HG03378 (cell line): ENCODE results near the gene DNAH17.

Experiments
- ATAC-seq: cut with Tn5 transposase; IDR thresholded peaks from one replicate; pipeline ENCODE4 v1.9.1; 2021; ENCODE audit warnings: mild to moderate bottlenecking, moderate library complexity; ENCODE audit not compliant: unreplicated experiment

The DNAH17 gene

GRCh38 chr17:78375401-78376151 is 201.6 kb downstream of the DNAH17 start:
- no peak for ATAC-seq

GRCh38 chr17:78374631-78375274 is 202.4 kb downstream of the DNAH17 start:
- ATAC-seq, result no peak

- no peak for ATAC-seq
Observed at GRCh38 chr17:78374189-78374588, 203.0 kb downstream of the DNAH17 start.
